ENCODE results near the gene CHL1.

Gene CHL1

GRCh38 chr3:279325-279724 lies 82.8 kb downstream of the CHL1 start:
- no peak for DNase-seq (ENCODE audit: insufficient read length, low spot score)
- no peak for FAIRE-seq

GRCh38 chr3:280681-281080 lies 84.1 kb downstream of the CHL1 start:
- no peak for FAIRE-seq

GRCh38 chr3:284322-284721 lies 87.8 kb downstream of the CHL1 start:
- no peak for FAIRE-seq
- DNase-seq (ENCODE audit: insufficient read length, low spot score), result no peak

More at GRCh38 chr3:280681-281080, 84.1 kb downstream of the CHL1 start:
- DNase-seq (ENCODE audit: insufficient read length, low spot score), result no peak

GRCh38 chr3:288417-288816 lies 91.9 kb downstream of the CHL1 start:
- no peak for DNase-seq (ENCODE audit: insufficient read length, low spot score)
- FAIRE-seq, result no peak

- no peak for FAIRE-seq
- DNase-seq (ENCODE audit: insufficient read length, low spot score), result no peak
Observed at GRCh38 chr3:291028-291427, 94.5 kb downstream of the CHL1 start.

- DNase-seq (ENCODE audit: insufficient read length, low spot score) (no peak), FAIRE-seq (no peak)
Observed at GRCh38 chr3:291646-292436, 95.3 kb downstream of the CHL1 start.

GRCh38 chr3:294096-294495 lies 97.5 kb downstream of the CHL1 start:
- no peak for DNase-seq (ENCODE audit: insufficient read length, low spot score)

GRCh38 chr3:294581-294980 lies 98.0 kb downstream of the CHL1 start:
- DNase-seq (ENCODE audit: insufficient read length, low spot score), result no peak
- no peak for FAIRE-seq

More at GRCh38 chr3:294096-294495, 97.5 kb downstream of the CHL1 start:
- no peak for FAIRE-seq

- DNase-seq (ENCODE audit: insufficient read length, low spot score) (no peak), FAIRE-seq (no peak)
Observed at GRCh38 chr3:295166-295565, 98.6 kb downstream of the CHL1 start.

- FAIRE-seq (no peak), DNase-seq (ENCODE audit: insufficient read length, low spot score) (no peak)
Observed at GRCh38 chr3:297585-297984, 101.0 kb downstream of the CHL1 start.

GRCh38 chr3:299590-300301 lies 103.2 kb downstream of the CHL1 start:
- DNase-seq (ENCODE audit: insufficient read length, low spot score) (no peak), FAIRE-seq (no peak)

- no peak for FAIRE-seq
- DNase-seq (ENCODE audit: insufficient read length, low spot score), result no peak
Observed at GRCh38 chr3:307182-307581, 110.6 kb downstream of the CHL1 start.

- DNase-seq (ENCODE audit: insufficient read length, low spot score) (no peak), FAIRE-seq (no peak)
Observed at GRCh38 chr3:308597-309321, 112.2 kb downstream of the CHL1 start.

GRCh38 chr3:312160-312733 lies 115.7 kb downstream of the CHL1 start:
- DNase-seq (ENCODE audit: insufficient read length, low spot score) (no peak), FAIRE-seq (no peak)

- no peak for DNase-seq (ENCODE audit: insufficient read length, low spot score)
- FAIRE-seq, result no peak
Observed at GRCh38 chr3:312911-313310, 116.3 kb downstream of the CHL1 start.

- DNase-seq (ENCODE audit: insufficient read length, low spot score) (no peak), FAIRE-seq (no peak)
Observed at GRCh38 chr3:317012-317411, 120.4 kb downstream of the CHL1 start.

- FAIRE-seq, result no peak
Observed at GRCh38 chr3:318903-319302, 122.3 kb downstream of the CHL1 start.

GRCh38 chr3:324423-324822 lies 127.9 kb downstream of the CHL1 start:
- DNase-seq (ENCODE audit: insufficient read length, low spot score), result no peak
- FAIRE-seq, result no peak

More at GRCh38 chr3:318903-319302, 122.3 kb downstream of the CHL1 start:
- DNase-seq (ENCODE audit: insufficient read length, low spot score), result no peak

- no peak for DNase-seq (ENCODE audit: insufficient read length, low spot score)
- FAIRE-seq, result no peak
Observed at GRCh38 chr3:325495-325894, 128.9 kb downstream of the CHL1 start.

GRCh38 chr3:330494-331115 lies 134.0 kb downstream of the CHL1 start:
- FAIRE-seq (no peak), DNase-seq (ENCODE audit: insufficient read length, low spot score) (no peak)

- DNase-seq (ENCODE audit: insufficient read length, low spot score) (no peak), FAIRE-seq (no peak)
Observed at GRCh38 chr3:331881-332280, 135.3 kb downstream of the CHL1 start.
